GM12801 (cell line): ENCODE measurements around the gene SNX8.

ENCODE experiments used
- TF ChIP-seq, protein P1 (sequence below): IDR thresholded peaks from one replicate; pipeline ENCODE4 v1.5.1; 2011; ENCODE audit warnings: control low read depth; ENCODE audit not compliant: insufficient read length; ENCODE audit errors: extremely low read depth

Gene SNX8

DNA sequence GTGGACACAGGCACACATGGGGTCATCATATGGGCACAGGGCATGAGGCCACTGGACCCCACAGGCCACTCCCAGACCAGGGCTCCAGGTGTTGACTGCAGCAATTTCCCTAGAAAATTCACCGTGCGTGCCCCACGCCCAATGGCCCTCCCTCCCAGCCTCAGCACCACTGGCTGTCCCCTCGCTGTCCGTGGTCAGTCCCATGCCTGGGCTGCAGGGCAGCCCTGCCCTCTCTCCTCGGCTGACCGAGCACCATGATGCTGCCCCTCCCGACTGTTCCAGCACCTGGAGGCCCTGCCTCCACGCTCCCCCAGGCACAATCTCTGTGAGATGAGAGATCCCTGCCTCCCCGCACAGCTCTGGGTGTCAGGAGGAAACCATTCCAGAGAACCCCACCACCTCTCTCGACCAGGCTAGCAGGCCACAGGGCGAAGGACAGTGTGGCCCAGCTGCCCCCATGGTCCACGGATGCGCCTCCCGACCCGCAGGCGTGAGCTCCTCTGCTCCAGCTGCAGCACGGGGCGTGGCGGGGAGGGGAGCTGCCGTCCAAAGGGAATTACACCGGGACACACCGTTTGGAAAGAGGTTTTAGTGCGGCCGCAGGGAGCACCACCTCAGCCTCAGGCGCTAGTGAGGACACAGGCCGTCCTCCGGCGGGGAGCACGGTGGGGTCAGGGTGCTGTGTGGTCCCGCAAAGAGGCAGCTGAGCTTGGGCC lies 59.7 kb downstream of the SNX8 start:
- TF ChIP-seq, protein P1, sequence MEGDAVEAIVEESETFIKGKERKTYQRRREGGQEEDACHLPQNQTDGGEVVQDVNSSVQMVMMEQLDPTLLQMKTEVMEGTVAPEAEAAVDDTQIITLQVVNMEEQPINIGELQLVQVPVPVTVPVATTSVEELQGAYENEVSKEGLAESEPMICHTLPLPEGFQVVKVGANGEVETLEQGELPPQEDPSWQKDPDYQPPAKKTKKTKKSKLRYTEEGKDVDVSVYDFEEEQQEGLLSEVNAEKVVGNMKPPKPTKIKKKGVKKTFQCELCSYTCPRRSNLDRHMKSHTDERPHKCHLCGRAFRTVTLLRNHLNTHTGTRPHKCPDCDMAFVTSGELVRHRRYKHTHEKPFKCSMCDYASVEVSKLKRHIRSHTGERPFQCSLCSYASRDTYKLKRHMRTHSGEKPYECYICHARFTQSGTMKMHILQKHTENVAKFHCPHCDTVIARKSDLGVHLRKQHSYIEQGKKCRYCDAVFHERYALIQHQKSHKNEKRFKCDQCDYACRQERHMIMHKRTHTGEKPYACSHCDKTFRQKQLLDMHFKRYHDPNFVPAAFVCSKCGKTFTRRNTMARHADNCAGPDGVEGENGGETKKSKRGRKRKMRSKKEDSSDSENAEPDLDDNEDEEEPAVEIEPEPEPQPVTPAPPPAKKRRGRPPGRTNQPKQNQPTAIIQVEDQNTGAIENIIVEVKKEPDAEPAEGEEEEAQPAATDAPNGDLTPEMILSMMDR, result no peak

DNA sequence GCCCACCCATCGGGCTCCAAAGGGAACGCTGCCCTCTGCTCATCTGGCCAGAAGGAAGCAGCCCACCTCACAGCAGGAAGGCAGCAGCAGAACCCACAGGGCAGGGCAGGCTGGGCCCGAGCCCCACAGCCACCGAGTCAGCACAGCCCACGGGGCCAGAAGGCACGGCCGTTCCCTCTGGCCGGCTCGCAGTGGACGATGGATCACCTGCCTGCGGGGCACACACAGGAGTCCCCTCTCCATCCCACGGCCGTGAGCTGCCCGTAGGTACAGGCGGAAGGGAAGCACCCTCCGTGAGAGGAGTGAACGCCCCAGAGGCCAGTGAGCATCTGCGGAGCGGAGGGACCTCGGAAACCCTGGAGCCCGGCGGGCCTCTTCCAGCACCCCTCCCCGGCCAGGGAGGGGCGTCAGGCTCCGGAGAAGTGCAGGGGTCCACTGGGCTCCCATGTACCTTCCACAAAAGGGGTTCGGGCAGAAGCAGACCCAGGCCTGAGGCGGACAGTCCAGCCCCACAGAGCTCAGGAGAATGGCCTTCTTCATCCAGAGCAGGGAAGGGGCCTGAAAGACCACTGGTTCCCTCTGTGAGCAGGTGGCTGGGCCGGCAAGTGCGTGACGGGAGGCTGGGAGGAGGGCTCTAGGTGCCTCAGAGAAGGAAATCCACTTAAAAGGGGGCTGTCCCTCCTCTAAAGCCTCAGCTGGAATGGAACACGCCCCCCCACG lies 60.6 kb downstream of the SNX8 start:
- TF ChIP-seq, protein P1, result no peak

GRCh38 chr7:2253021-2253420 lies 61.2 kb downstream of the SNX8 start:
- TF ChIP-seq, protein P1, result no peak

DNA sequence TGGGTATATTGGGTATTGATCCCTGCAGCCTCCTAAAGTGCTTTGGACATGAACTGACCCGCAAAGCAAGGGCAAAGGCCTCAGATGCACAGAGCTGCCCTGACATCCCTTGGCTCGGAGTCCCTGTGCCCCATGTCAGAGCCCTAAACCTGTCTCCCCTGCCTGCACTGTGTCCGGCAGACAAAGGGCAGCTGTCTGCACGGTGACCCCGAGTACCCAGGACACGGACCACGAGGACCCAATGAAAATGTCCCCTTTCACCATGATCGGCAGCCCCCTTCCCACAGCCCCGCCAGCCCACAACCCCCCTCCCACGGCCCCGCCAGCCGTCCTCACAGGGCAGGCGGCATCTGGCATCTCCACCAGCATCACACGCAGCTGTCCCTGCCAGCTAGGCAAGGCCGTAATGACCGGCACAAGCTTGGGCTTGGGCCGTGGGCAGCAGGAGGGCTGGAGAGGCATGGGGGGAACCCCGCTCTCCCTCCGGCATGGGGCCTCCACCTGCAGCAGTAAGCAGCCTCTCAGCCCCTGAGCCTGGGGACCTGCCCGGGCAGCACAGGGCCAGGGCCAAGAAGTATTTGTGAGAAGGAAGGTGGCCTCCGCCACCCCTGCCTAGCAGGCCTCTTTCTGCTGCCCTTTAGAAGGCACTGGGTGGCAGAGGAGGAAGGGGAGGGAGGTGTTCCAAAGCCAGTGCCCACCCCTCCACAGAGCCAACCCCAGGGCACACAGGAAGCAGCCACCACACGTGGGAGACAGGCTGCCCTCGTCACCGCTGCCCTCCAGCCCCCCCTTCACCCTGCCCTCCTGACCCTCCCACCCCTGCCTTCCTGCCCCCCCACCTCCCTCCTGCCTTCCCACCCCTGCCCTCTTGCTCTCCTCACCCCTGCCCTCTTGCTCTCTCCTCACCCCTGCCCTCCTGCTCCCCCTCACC lies 62.1 kb downstream of the SNX8 start:
- TF ChIP-seq, protein P1, result no peak

GRCh38 chr7:2251381-2251780 lies 62.9 kb downstream of the SNX8 start:
- TF ChIP-seq, protein P1, result no peak

GRCh38 chr7:2249744-2250323 lies 64.4 kb downstream of the SNX8 start:
- TF ChIP-seq, protein P1, result no peak
